Nephron progenitor cell (in vitro differentiated cells): ENCODE measurements around the gene CNKSR1.
A peak's percentile ranks its signal among the peaks of the same experiment; 100 is the strongest.

ENCODE experiments used
- DNase-seq: peaks from one replicate; pipeline ENCODE4 v3.0.0; 2021
- H3K27ac Mint-ChIP-seq: 2 replicates; pipeline ENCODE4 v1.8.0; 2021; ENCODE audit warnings: mild to moderate bottlenecking, moderate library complexity, mixed read lengths
- H3K27me3 Mint-ChIP-seq: 2 replicates; pipeline ENCODE4 v1.8.0; 2021; ENCODE audit warnings: mild to moderate bottlenecking, low read depth, mixed read lengths; ENCODE audit not compliant: poor library complexity
- H3K36me3 Mint-ChIP-seq: 2 replicates; pipeline ENCODE4 v1.8.0; 2021; ENCODE audit warnings: low read depth, mixed read lengths
- H3K4me1 Mint-ChIP-seq: 2 replicates; pipeline ENCODE4 v1.8.0; 2021; ENCODE audit warnings: mixed read lengths
- H3K4me3 Mint-ChIP-seq: 2 replicates; pipeline ENCODE4 v1.8.0; 2021; ENCODE audit warnings: mild to moderate bottlenecking, moderate library complexity, mixed read lengths
- H3K9me3 Mint-ChIP-seq: 2 replicates; pipeline ENCODE4 v1.8.0; 2021; ENCODE audit warnings: mild to moderate bottlenecking, moderate library complexity, mixed read lengths
- TF ChIP-seq, protein P1 (sequence below): fragments of 200-600 bp; sonication (generic); IDR thresholded peaks from 2 replicates; pipeline ENCODE4 v1.5.0; 2021; ENCODE audit warnings: antibody characterized with exemption

Gene CNKSR1

DNA sequence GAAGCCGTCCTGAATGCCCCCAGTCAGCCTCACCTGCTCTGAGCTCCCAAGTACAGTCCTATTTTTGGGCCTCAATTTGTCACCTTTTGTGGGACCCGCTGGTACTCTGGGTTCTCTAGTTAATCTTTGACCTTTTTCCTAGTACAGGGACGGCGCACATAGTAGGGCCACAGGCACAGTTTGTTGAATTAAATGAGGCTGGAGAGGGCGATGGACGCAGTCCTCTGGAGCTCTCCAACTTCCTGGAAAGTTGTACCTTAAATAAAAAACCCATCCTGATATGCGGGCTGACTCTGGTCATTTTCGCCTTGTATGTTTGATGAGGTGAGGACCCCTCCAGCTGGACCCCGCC is 13.6 kb upstream of the CNKSR1 start:
- Mint-ChIP-seq H3K27me3 (peaks cover 32% of the 10 kb centered on the region), H3K9me3 (no peaks in the 10 kb centered on the region), H3K36me3 (no peaks in the 10 kb centered on the region), H3K4me1 (peaks cover 65% of the 10 kb centered on the region), H3K27ac (no peak overlapping the region), H3K4me3 (peak overlapping the region; percentile 32)
- TF ChIP-seq, protein P1, sequence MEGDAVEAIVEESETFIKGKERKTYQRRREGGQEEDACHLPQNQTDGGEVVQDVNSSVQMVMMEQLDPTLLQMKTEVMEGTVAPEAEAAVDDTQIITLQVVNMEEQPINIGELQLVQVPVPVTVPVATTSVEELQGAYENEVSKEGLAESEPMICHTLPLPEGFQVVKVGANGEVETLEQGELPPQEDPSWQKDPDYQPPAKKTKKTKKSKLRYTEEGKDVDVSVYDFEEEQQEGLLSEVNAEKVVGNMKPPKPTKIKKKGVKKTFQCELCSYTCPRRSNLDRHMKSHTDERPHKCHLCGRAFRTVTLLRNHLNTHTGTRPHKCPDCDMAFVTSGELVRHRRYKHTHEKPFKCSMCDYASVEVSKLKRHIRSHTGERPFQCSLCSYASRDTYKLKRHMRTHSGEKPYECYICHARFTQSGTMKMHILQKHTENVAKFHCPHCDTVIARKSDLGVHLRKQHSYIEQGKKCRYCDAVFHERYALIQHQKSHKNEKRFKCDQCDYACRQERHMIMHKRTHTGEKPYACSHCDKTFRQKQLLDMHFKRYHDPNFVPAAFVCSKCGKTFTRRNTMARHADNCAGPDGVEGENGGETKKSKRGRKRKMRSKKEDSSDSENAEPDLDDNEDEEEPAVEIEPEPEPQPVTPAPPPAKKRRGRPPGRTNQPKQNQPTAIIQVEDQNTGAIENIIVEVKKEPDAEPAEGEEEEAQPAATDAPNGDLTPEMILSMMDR, result no peak
- no peak for DNase-seq

DNA sequence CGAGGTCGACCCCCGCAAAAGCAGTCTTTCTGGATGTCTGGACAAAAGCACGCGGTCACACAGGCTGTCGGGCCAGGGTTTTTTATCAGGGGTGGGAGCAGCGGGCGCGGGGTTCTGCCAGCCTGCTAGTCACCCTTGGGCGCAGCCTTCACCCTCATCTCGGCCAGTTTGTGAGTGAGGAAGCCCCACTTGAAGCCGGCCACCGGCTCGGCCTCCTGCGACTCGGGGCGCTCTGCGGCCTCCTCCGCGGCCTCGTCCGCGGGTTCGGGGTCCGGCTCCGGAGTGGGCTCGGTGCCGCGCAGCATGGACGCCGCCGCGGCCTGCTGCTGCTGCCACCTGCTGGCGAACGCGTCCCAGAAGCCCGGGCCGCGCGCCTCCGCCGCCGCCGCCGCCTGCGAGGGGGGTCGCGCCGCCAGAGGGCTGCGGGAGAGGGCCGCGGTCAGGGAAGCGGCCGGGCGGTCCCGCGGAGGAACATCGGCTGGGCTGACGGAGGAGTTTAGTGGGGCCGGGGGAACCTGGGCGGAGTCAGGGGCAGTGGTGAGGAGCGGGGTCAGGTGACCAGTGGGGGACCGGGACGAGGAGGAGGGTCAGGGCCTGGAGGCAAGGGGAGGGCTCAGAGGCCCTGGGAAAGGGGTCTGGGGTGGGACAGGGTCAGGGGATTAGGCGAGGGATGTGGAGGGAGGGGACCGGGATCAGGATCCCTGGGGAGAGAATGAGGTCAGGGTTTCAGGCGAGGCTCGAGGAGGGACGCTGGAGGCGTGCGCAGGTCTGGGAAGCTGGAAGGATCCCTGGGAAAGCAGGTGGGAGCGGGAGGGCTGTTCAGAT is 13.0 kb upstream of the CNKSR1 start:
- peak; percentile 91 for DNase-seq
- TF ChIP-seq, protein P1, result peak; percentile 31

DNA sequence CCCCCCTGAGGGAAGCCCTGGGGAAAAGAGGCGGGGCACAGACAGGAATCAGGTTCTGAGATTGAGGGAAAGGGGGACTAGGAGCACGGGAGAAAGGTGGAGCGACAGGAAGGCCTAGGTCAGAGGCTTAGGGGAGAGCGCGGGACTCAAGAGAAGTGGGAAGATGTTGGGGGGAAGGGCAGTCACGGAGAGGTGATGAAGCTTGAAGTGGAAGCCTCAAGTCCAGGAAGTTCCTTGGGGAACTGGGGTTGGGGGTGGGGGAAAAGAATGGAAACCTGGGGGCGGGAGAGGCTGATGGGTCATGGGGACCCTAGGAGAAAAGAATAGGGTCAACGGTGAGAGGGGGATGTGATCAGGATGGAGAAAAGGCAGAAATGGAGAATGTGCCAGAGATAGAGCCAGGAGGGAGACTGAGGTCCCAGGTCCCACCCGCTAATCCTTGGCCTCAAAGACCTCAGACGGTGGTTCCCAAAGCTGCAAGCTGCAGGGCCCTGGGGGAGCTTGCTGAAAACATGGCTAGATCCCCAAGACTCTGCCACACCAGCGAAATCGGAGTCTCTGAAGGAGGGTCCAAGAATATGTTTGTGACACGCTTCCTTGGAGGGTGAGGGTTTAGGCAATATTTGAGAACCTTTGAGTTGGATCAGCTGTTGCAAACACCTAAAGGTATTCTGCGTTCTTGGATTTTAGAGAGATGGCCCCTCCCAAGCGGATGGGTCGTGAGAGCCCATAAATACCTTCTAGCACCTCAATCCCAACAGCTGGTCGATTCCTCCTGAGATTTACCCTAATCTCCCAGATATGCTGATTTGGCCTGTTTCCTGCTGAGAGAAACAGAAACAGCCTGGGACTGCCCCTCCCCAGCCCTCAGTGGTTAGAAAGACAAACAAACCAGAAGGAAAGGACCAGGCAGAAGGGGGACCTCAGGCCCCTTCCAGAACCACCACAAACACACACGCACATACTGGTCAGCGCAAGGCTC is 12.1 kb upstream of the CNKSR1 start:
- TF ChIP-seq, protein P1, result no peak
- DNase-seq, result no peak
- H3K4me1 Mint-ChIP-seq, result peaks cover 60% of the 10 kb centered on the region
- H3K27ac Mint-ChIP-seq, result peak overlapping the region; percentile 98
- no peaks in the 10 kb centered on the region for H3K9me3 Mint-ChIP-seq
- peak overlapping the region; percentile 75 for H3K4me3 Mint-ChIP-seq
- H3K36me3 Mint-ChIP-seq, result no peaks in the 10 kb centered on the region
- peaks cover 32% of the 10 kb centered on the region for H3K27me3 Mint-ChIP-seq

More for the DNA sequence above, 13.0 kb upstream of the CNKSR1 start:
- peaks cover 65% of the 10 kb centered on the region for H3K4me1 Mint-ChIP-seq
- H3K4me3 Mint-ChIP-seq, result peak overlapping the region; percentile 75
- H3K36me3 Mint-ChIP-seq, result no peaks in the 10 kb centered on the region
- peak overlapping the region; percentile 98 for H3K27ac Mint-ChIP-seq
- H3K27me3 Mint-ChIP-seq, result peaks cover 32% of the 10 kb centered on the region
- no peaks in the 10 kb centered on the region for H3K9me3 Mint-ChIP-seq

DNA sequence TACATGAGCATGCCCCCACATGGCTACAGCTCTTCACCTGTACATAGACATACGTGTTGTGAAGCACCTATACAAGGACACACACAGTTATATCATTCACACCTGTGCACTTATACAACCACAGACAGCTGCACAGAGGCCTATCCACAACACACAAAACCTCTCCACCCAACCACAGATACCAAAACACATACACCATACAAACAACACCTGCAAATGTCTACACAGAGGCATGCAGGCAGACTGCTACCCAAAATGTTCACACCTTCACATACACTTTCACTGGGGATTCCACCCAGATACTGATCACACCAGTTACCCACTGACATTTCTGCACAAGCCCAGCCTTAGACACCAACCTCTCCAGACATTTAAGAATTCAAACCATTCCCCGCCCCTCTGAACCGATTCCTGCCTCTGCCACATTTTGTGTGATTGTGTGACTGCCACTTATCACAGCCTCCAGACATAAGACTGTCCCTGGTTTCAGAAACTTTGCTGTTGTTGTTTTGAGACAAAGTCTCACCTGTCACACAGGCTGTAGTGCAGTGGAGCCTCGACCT is 10.5 kb upstream of the CNKSR1 start:
- DNase-seq, result no peak
- Mint-ChIP-seq H3K9me3 (no peaks in the 10 kb centered on the region), H3K27me3 (peaks cover 32% of the 10 kb centered on the region), H3K4me1 (peaks cover 68% of the 10 kb centered on the region), H3K4me3 (no peak overlapping the region), H3K36me3 (no peaks in the 10 kb centered on the region), H3K27ac (peak overlapping the region; percentile 9)
- TF ChIP-seq, protein P1, result no peak

DNA sequence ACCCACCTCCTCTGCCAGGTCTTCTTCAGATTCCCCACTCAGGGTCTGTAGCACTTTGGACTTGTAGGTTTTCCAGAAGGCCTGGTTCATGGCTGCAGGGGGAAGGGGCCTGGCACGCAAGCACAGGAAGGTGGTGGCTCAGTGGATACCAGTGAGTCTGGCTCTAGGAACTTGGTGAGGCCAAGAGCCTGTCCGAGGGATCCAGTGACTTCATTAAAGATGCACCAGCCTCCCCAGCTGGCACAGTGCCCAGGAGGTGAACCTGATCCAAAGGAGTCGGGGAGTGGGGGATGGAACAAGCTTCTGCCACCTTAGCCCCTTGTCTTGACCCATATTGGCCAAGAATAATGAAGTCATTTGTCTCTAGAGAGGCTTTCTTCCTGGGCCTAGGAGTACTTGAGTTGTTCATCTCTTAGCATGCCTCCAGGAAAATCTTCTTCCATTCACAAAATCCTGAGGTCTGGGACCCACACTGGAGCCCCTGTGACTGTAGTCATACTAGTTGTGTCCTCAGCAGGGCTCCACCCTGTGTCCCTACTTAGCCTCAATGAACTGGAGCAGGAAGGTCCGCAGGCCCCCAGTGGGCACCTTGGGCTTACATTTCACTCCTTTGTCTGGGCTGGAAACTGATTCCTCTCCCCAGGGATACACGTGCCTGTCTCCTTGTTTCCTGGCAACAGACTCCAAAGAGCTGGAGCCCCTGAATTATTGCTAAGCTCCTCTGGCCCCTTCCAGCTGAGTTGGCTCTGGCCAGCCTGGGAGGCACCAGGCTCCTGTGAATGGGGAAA is 8.7 kb upstream of the CNKSR1 start, which contains the start of gene C1orf232:
Gene C1orf232, minus strand, starts transcription at position 554 of the 788 bp plus-strand sequence. Its CDS starts 464 bp downstream, at position 90.
- TF ChIP-seq, protein P1, result no peak
- Mint-ChIP-seq H3K27ac (peak within 1 kb of the TSS; percentile 99), H3K9me3 (no peaks in the 10 kb centered on the region), H3K36me3 (no peaks in the 10 kb centered on the region), H3K27me3 (peaks cover 17% of the 10 kb centered on the region), H3K4me1 (peaks cover 62% of the 10 kb centered on the region), H3K4me3 (peak within 1 kb of the TSS; percentile 89)
- peak; percentile 66 for DNase-seq
